Measurements from ENCODE around the gene EFCAB12.

DNA sequence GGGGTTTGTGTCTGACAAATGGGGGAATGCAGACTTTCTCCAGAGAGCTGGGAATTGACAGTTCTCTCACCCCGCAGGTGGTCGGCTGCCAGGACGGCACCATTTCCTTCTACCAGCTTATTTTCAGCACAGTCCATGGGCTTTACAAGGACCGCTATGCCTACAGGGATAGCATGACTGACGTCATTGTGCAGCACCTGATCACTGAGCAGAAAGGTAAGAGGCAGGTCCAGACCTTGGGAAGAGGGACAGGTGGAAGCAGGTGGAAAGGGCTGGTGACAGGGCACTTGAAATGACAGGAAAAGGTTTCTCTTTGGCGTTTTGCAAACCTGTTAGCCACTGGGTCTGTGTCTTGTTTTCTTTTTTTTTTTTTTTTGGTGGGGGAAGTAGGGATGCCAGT is 48.1 kb upstream of the EFCAB12 start:
- TF ChIP-seq ZBTB7A (IDR thresholded peaks at IDR 0.05; ENCODE audit: low read depth) (no peak), EGR1 (IDR thresholded peaks at IDR 0.05) (no peak), YY1 (IDR thresholded peaks at IDR 0.05; ENCODE audit: low read depth) (no peak), EP300 (IDR thresholded peaks at IDR 0.05; ENCODE audit: borderline replicate concordance) (no peak), TAF1 (IDR thresholded peaks at IDR 0.05; ENCODE audit: low read depth) (no peak), RAD21 (IDR thresholded peaks at IDR 0.05; ENCODE audit: low read depth) (no peak), TEAD4 (IDR thresholded peaks at IDR 0.05) (no peak), NFIC (IDR thresholded peaks at IDR 0.05) (no peak), CEBPB (IDR thresholded peaks at IDR 0.05) (no peak)
- TF ChIP-seq, protein P1, sequence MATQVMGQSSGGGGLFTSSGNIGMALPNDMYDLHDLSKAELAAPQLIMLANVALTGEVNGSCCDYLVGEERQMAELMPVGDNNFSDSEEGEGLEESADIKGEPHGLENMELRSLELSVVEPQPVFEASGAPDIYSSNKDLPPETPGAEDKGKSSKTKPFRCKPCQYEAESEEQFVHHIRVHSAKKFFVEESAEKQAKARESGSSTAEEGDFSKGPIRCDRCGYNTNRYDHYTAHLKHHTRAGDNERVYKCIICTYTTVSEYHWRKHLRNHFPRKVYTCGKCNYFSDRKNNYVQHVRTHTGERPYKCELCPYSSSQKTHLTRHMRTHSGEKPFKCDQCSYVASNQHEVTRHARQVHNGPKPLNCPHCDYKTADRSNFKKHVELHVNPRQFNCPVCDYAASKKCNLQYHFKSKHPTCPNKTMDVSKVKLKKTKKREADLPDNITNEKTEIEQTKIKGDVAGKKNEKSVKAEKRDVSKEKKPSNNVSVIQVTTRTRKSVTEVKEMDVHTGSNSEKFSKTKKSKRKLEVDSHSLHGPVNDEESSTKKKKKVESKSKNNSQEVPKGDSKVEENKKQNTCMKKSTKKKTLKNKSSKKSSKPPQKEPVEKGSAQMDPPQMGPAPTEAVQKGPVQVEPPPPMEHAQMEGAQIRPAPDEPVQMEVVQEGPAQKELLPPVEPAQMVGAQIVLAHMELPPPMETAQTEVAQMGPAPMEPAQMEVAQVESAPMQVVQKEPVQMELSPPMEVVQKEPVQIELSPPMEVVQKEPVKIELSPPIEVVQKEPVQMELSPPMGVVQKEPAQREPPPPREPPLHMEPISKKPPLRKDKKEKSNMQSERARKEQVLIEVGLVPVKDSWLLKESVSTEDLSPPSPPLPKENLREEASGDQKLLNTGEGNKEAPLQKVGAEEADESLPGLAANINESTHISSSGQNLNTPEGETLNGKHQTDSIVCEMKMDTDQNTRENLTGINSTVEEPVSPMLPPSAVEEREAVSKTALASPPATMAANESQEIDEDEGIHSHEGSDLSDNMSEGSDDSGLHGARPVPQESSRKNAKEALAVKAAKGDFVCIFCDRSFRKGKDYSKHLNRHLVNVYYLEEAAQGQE (IDR thresholded peaks at IDR 0.05; ENCODE audit: low read depth): no peak
